Neural cell (in vitro differentiated cells): ENCODE data around the gene PSMD11.

Source experiments
- CTCF ChIP-seq: fragments of 450-650 bp; IDR thresholded peaks from 2 replicates; pipeline ENCODE4 v1.5.1; 2014; ENCODE audit warnings: antibody characterized with exemption, mild to moderate bottlenecking, moderate library complexity; ENCODE audit not compliant: poor library complexity, severe bottlenecking
- EP300 ChIP-seq: fragments of 450-650 bp; conservative IDR thresholded peaks from 2 replicates; pipeline ENCODE4 v1.6.1; 2014; ENCODE audit warnings: antibody characterized with exemption, mild to moderate bottlenecking, moderate library complexity; ENCODE audit not compliant: poor library complexity, severe bottlenecking
- EZH2 ChIP-seq: fragments of 200-600, 300-800 bp; shearing (Covaris generic), sonication (generic); IDR thresholded peaks from 2 replicates; pipeline ENCODE4 v1.6.1; 2014; ENCODE audit warnings: antibody characterized with exemption, low read length, borderline replicate concordance, mild to moderate bottlenecking; ENCODE audit not compliant: insufficient read depth, poor library complexity, severe bottlenecking
- POLR2AphosphoS5 ChIP-seq: IDR thresholded peaks from 2 replicates; pipeline ENCODE4 v1.6.1; 2012
- RAD21 ChIP-seq: fragments of 450-650 bp; conservative IDR thresholded peaks from 2 replicates; pipeline ENCODE4 v1.6.1; 2014; ENCODE audit warnings: antibody characterized with exemption, mild to moderate bottlenecking, moderate library complexity
- TAF1 ChIP-seq: IDR thresholded peaks from 2 replicates; pipeline ENCODE4 v1.6.1; 2012; ENCODE audit warnings: low read depth

- TF ChIP-seq CTCF (no peak), EP300 (no peak), RAD21 (no peak), EZH2 (no peak), POLR2AphosphoS5 (no peak), TAF1 (no peak)
Measured at GRCh38 chr17:32489320-32490100, 45.2 kb downstream of the PSMD11 start.
